HG03175 (cell line): ENCODE measurements around the gene MYO10.
"Not testable (repeated sequence)": the region's sequence is repeated elsewhere in the genome, so short reads cannot be mapped to it uniquely, and the experiment has no call there.

Experiments used
- ATAC-seq: cut with Tn5 transposase; IDR thresholded peaks from one replicate; pipeline ENCODE4 v1.9.1; 2021; ENCODE audit warnings: mild to moderate bottlenecking, moderate library complexity; ENCODE audit not compliant: unreplicated experiment

Gene MYO10

DNA sequence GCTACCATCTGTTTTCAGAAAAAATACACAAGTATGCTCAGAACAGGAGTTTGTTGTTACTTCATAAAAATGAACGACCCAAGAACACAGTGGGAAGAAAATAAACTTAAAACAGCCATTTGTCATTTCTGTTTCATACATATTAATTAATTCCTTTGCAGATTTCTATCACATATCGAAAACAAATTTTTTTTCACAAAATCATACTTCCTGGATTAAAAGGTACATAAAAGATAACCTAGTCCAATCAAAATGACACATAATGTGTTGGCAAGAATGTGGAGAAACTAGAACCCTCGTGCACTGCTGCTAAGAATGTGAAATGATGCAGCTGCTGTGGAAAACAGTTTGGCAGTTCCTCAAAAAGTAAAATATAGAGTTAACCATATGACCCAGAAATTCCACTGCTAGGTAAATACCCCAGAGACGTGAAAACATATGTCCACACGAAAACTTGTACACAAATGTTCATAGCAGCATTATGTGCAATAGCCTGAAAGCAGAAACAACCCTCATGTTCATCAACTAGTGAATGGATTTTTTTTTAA lies 46.0 kb downstream of the MYO10 start:
- no peak for ATAC-seq

GRCh38 chr5:16889203-16889971 lies 46.7 kb downstream of the MYO10 start:
- ATAC-seq, result no peak

DNA sequence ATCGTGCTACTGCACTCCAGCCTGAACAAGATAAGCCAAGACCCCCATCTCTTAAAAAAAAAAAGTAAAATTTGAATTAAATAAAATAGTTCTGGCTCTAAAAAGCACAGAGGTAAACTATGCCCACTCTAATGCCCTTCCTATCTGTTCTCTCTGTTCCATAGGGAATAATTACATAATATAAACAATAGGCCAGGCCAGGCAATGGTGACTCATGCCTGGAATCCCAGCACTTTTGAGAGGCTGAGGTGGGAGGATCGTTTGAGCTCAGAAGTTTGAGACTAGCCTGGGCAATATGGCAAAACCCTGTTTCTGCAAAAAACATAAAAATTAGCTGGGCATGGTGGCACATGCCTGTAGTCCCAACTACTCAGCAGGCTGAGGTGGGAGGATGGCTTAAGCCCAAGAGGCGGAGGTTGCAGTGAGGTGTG lies 47.4 kb downstream of the MYO10 start:
- ATAC-seq, result no peak

GRCh38 chr5:16886793-16887345 lies 49.2 kb downstream of the MYO10 start:
- no peak for ATAC-seq

- ATAC-seq, result no peak
Measured at GRCh38 chr5:16886366-16886736, 49.7 kb downstream of the MYO10 start.

DNA sequence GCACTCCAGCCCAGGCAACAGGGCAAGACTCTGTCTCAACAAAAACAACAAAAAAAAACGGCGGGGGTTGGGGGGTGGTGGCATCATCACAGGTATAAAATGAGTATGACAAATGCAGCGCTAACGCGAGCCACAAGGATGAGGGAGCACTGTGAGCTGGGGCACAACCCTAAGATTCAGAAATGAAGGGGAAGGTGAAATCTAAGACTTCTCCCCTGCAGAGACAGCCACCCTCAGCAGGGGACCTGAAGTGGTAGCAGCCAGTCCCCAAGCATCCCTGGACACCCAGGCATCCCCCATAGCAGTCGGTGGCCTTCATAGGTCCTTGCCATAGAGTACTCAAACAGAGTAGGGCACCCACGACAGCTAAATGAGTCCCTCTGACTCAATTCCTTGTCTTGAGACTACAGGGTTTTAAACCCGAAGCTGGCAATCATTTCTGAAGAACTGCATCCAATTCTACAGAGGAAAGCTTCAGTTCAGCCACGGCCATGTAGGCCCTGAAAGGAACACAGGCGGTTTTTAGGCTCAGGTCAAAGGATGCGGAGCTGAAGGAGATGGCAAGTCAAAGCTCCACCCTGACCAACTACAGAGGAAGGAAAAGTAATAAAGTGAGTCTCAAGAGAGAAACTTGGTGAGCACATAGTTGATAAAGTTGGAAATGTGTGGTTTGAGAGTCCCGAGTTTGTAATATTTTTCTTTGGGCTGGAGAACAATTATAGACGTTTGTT lies 50.3 kb downstream of the MYO10 start:
- no peak for ATAC-seq

DNA sequence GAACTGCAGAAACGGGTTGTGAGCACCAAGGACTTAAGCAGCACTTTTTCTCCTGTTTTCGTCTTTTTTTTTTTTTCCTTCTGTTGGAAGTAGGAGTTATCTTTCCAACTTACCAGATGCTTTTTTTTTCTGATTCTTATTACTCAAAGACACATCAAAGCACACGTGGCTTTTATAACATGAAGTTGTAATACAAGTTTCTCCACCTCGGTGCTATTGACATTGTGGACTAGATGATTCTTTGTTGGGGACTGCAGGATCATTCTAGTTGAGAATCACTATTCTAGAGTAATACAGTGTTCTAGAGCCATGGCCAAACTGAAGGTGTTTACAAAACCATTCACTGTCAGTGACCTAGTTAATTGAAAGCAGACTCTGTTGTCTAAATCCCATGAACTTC lies 51.5 kb downstream of the MYO10 start:
- ATAC-seq, result no peak

- no peak for ATAC-seq
Measured at GRCh38 chr5:16883806-16884205, 52.3 kb downstream of the MYO10 start.

DNA sequence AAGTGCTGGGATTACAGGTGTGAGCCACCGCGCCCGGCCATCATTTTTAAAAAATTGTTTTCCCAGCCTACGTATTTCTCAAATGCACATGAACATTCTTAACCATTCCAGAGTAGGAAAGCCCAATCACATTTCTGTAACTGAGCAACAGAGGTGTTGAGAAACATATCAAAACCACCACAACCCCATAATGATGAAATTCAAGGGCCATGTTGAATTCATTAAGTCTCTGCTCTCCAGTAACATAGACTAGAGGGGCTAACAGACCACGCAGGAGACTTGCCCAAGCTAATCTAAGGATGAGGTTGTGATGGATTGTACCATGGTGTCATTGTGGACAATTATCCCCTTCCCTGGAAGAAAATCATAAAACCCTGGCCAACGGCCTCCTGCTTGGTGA lies 52.9 kb downstream of the MYO10 start:
- no peak for ATAC-seq

DNA sequence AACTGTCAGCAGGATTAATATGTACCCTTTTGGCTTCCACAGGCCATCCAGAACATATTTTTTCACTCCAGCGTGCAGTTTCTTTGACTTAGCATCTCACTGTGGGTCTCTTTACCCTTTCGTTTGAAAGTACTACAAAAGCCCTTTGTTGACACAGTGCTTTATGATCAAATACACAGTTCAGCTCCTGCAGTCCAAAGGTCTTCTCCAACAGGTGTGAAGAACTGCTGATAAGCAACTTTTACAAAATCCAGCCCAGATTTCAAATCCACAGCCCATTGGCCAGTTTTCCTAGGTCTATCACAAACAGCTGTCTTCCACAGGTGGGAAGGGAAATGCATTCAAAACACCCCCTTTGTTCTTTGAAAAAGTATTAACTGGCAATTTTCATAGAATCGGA lies 54.8 kb downstream of the MYO10 start:
- no peak for ATAC-seq

DNA sequence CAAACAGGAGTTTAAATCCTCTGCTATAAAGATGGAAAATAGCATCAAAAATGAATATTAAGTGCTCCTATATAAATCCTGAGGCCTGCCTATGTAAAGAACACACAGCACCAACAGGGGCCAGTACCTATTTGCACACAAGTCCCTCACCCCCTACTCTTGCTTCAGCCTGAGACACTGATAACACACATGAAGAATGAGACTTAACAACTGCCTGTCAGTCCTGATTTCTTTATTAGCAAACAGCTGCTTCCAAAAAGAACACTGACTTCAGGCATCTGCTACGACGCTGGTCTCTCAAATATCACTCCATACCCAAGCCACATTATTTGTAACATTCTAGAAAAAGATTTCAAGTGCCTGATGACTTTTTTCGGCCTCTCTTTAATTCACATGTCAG lies 55.5 kb downstream of the MYO10 start:
- no peak for ATAC-seq

DNA sequence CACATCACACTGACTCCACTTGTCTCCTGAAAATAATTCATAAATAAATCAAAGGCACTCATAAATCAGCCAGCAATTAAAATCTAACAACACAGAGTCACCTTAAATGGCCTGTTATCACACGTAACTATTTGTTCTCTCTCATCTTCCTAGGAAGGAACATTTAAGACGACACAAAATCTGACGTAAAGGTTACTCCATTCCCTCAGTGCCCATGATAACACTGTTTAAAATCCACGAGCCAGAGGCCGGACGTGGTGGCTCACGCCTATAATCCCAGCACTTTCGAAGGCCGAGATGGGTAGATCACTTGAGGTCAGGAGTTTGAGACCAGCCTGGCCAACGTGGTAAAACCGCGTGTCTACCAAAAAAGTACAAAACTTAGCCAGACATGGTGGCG lies 56.4 kb downstream of the MYO10 start:
- ATAC-seq, result no peak

GRCh38 chr5:16879191-16879590 lies 56.9 kb downstream of the MYO10 start:
- no peak for ATAC-seq

DNA sequence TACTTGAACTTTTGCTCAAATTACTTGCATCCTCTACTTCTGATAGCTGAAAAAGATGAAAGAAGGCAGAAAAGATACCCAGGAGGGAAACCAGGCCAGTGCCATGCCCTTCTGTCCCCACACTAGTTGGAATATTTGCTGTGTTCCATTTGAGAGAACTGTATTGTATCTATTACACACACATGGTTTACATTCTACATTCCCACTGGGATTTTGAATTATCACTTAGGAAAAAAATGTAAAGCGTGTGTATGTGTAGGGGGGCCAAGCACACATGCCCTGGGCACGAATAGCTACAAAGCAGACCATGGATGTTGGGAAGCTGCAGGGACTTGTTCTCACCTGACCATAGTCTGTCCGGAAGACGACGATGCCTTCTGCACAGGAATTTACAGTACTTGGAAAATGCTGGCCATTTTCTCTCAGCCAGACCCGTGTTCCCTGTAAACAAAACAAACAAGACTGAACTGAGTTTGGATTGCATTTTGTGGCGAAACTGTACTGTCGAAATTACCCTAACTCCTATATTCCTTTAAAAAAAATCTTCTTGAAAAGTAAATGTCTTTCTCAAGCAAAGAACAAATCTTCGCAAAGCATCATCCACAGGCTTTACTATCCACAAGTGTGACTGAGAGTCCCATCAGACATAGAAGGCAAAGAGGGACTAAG lies 58.7 kb downstream of the MYO10 start:
- no peak for ATAC-seq

GRCh38 chr5:16874424-16874823 lies 61.7 kb downstream of the MYO10 start:
- not testable (repeated sequence) for ATAC-seq

DNA sequence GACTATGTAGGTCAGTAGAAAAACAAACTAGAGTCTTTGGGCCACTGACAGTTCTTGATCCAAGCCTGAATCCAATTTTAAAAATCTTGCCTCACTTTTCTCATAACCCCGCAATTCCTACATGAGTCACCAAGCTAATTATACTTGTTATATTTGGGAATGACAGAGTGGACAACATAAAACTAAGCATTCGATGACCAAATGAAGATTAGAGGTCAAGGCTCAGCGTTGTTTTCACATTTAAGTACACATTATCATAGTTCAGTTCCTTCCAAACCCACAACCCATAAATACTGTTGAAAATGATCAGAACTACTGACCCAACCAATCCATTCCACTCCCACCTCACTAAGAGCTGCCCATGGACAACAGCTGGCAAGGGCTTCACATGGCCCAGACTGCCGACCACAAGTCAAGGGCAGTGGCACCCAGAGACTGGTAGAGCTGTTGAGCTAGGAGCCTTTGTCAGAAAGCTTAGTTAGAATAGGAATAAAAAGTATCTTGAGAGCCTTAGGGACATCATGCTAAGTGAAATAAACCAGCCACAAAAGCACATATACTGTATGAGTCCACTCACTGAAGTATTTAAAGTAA lies 64.2 kb downstream of the MYO10 start:
- ATAC-seq, result no peak

GRCh38 chr5:16870878-16871277 lies 65.2 kb downstream of the MYO10 start:
- no peak for ATAC-seq

DNA sequence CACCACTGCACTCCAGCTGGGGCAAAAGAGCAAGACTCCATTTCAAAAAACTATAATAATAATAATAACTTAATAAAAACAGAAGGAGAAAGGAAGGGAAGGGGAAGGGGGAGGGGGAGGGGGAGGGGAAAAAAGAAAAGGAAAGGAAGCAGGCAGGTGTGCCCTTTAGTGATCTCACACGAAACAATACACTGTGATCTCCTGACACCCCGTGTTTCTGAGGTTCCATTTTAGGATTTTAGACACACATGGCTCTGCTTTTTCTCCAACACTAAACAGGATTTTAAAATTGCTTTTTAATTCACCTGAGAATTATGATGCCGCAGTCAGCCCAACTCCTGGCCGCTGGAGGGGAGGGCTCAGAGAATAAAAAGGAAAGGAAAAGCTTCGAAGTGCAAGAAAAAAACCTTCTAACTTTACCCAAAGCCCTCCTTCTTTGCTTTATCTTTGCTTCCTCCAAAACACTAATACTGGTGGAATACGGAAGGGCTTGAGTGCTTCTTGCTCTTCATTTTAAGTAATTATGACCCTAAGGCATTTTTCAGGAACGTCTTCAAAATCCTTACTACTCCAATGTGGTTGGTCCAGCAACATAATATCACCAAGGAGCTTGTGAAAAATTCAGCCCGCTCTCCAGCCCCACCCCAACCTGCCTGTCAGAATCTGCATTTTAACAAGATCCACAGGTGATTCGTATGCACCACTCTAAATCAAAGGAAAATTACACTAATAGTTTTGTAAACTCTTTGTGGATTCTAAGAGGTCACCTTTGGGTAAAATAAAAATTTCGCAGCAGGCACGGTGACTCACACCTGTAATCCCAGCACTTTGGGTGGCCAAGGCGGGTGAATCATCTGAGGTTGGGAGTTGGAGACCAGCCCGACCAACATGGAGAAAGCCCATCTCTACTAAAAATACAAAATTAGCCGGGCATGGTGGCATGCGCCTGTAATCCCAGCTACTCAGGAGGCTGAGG lies 66.0 kb downstream of the MYO10 start:
- no peak for ATAC-seq

GRCh38 chr5:16867577-16867953 lies 68.5 kb downstream of the MYO10 start:
- ATAC-seq, result no peak
